Stomach (tissue), 4 donors: ENCODE results near the gene MBD4.

Experiments
- CTCF ChIP-seq, 7 experiments: fragments of 450-650 bp in 4 of 7; fragments of 200-600 bp in 3 of 7; sonication (generic) in 3 of 7; IDR thresholded peaks; one replicate each; pipeline ENCODE4 v1.5.1; 2016 to 2019; ENCODE audit warnings: antibody characterized with exemption in 7 of 7, control low read depth in 2 of 7, mild to moderate bottlenecking in 1 of 7
- EP300 ChIP-seq: sonication (generic); formaldehyde crosslinking; IDR thresholded peaks from one replicate; pipeline ENCODE4 v1.6.1; 2017; ENCODE audit warnings: antibody characterized with exemption
- POLR2A ChIP-seq, 4 donors: fragments of 450-650 bp; IDR thresholded peaks; one replicate each; pipeline ENCODE4 v1.6.1; 2016; ENCODE audit warnings: antibody characterized with exemption in 4 of 4, control low read depth in 2 of 4, mild to moderate bottlenecking in 1 of 4, moderate library complexity in 1 of 4
- POLR2AphosphoS5 ChIP-seq, 3 donors: sonication (generic); formaldehyde crosslinking; IDR thresholded peaks; one replicate each; pipeline ENCODE4 v1.6.1; 2016; ENCODE audit warnings: antibody characterized with exemption in 3 of 3

GRCh38 chr3:129463094-129463493, 23.3 kb upstream of the MBD4 start:
- TF ChIP-seq CTCF (IDR thresholded peaks at IDR 0.05) (no peak), POLR2AphosphoS5 (IDR thresholded peaks at IDR 0.05) (no peak), POLR2A (IDR thresholded peaks at IDR 0.05) (no peak), EP300 (no peak)
